ENCODE measurements around the gene TMIGD1.

The TMIGD1 gene

GRCh38 chr17:30333503-30334360, at the start of gene TMIGD1:
TMIGD1 (minus strand) TSS chr17:30334057; CDS start chr17:30332133, 1,924 bp downstream.
- no peak for DNase-seq

DNA sequence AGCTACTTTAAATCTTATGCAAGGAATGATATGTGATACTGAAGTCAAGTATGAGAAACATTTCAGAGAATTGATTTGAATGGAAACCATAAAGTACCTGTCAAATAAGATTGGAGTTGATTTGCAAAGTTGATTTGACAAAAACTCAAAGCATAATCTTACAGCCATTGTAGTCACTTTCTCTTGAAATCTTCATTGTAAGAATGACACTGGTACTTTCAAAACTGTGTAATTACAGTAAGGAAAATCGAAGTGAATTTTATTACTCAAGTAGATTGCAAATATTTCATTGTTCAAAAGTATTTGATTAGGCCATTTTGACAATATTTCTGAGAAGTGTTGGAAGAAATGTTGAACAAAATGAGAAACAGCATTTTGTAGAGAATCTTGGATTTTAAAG, 48.5 kb upstream of the TMIGD1 start:
- DNase-seq, result no peak

- peak; percentile 54 for DNase-seq
These were observed 47.4 kb upstream of the TMIGD1 start for GRCh38 chr17:30381340-30381659.

DNA sequence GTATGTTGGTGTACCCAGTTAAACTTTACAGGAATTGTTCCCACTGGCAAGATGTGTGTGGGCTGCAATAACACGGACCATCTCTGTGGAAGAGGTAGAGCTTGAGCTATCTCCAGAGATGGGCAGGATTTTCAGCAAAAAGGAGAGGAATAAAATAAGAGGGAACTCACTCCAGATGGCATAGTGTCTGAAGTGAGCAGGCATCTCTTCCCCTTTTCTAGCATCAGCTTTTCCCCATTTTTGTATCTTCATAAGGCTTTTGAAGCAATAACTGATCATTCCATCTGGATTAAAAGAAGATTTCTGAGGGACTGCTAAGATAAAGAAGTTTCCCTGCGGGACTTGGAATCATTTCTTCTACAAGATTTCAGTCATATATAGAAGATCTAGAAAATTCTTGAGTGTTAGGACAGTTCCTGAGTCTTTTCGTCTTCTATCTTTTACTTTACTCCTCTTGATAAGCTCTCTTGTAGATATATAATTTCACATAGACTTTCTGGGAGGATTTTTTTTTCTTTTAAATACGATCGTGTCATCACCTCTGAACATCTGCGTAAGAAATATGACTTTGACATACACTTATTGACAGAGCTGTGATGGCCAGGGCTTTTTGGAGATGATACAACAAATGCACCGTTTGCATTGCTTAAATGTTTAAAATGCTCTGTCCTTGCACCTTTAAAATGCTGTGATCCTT, 46.9 kb upstream of the TMIGD1 start:
- DNase-seq, result no peak

GRCh38 chr17:30379903-30380381, 46.1 kb upstream of the TMIGD1 start:
- peak; percentile 47 for DNase-seq

GRCh38 chr17:30379303-30379902, 45.5 kb upstream of the TMIGD1 start:
- DNase-seq, result peak; percentile 54

GRCh38 chr17:30378825-30379302, 45.0 kb upstream of the TMIGD1 start, which contains the start of gene CPD:
CPD (plus strand) TSS chr17:30378927; CDS start chr17:30378981, 54 bp downstream.
- peak; percentile 99 for DNase-seq

DNA sequence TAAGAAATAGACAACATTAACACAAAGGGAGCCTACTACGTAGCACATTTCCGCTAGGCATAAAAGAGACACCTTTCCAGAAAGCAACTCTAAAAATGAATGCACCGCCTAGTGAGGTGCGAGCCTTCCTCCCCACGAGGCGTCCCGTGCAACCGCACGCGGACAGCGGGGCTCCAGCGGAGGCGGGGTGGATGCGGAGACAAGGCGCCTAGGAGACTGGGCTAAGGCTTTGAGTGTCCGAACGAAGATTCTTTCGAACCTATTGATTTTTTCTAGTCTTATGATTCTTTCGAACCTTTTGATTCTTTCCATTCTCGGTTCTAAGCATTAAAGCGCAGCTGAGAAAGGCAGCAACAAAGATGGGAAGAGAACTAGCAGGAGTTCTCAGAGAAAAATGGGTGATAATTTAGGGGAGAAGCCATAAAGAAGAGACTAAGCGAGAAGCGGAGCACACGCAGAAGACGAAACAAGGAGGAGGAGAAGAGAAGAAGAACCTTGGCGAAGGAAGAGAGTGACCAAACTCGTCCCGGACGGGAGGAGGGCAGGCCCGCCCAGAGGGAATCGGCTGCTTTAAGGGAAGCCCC, 44.5 kb upstream of the TMIGD1 start:
- DNase-seq, result peak; percentile 70

GRCh38 chr17:30377574-30378240, 43.9 kb upstream of the TMIGD1 start:
- DNase-seq, result no peak

DNA sequence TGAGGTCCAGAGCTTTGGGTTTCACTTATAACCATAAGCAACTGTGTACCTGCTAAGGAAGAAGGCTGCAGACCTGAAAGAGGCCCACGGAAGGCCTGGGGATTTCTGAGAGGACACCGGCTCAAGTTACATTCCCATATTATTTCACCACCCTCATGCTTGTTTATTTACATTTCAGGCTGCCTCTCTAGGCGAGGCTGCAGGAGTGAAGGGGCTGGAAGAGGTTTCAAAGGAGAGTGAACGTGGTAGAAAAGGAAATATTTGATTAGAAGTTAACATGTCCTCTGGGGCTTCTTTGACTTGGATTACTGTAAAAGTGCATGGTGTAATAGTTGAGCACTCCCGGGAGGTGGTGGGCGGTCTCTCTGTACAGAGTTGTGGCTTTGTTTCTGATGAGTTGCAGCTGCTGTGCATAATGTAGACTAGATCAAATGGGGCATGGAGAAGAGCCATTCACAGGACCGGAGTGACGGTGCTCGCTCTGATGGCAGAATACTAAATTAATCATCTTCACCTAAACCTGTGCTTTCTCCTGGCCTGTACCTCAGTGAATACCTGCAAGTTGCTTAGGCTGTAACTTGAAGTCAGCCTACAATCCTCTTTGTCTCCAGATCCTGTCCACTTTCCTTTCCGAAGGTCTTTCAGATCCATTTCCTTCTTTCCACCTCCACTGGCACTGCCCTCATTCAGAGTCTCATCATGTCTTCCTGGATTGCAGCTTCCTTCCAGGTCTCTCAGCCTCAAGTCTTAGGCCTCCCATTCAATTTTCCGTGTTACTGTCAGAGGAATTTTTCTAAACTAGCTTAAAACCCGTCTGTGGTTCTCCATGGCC, 43.0 kb upstream of the TMIGD1 start:
- DNase-seq, result peak; percentile 17

GRCh38 chr17:30375661-30376060, 41.8 kb upstream of the TMIGD1 start:
- no peak for DNase-seq

- peak; percentile 61 for DNase-seq
These were observed 38.9 kb upstream of the TMIGD1 start for GRCh38 chr17:30372755-30373154.

GRCh38 chr17:30369995-30370394, 36.1 kb upstream of the TMIGD1 start:
- no peak for DNase-seq

DNA sequence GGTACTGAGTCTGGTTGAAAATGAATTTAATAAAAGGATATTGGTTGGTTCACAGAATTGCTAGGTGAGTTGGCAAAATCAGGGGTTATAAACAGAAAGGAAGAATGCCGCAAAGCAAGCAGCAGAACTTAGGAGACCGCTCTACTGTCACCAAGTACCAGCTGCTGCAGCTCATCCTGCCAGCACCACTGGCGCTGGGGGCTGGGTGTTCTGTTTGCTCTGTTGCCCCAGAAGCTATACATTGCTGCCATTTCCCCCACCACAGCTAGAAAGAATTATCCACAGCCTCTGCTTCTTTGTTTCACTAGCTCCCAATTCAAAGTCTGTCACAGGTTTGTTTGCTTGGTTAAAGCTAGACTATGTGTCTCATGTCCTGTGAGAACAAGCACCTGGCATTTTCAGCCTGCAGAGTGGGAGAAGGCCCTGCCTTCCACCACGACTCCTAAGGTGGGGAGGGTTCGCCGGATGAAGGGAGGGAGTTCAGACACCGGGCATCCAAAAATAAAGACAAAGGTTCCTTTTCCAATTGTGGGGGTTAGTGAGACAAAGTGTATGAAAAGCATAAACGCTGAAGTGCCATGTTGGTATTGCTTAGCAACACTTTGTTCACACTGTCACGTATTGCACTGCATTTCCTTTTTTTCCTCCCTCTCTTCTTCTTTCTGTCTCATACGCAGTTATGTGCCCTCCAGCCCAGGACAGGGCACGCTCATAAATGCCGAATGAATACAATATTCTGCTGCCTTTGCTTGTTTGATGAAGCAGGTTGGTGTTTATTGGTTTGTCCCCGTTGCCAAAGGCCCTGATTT, 35.3 kb upstream of the TMIGD1 start:
- DNase-seq, result no peak

GRCh38 chr17:30366536-30366935, 32.7 kb upstream of the TMIGD1 start:
- DNase-seq, result no peak

DNA sequence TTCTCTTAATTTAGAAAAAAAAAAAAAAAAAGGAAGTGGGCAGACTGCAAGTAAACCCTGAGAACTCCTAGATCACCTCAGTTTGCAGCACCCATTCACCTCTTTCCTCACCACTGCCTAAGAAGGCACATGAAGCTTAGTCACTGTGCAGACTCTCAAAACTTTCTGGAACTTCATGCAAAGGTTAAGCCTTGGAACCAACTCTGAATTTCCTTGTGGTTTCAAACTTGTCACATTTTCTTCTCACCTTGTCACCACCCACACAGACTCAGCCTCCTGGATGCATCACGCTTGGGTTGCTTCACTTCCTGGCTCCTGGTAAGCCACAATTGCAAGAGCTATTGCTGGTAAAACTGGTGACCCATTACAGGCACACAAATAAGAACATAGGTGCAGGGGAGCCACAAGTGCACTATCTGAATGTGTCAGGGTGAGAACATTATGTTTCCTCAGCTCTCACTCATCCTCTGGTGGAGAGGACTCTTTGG, 29.9 kb upstream of the TMIGD1 start:
- DNase-seq, result peak; percentile 96

- no peak for DNase-seq
These were observed 28.0 kb upstream of the TMIGD1 start for GRCh38 chr17:30361766-30362279.

GRCh38 chr17:30360086-30360808, 26.4 kb upstream of the TMIGD1 start:
- no peak for DNase-seq

- DNase-seq, result no peak
These were observed 24.4 kb upstream of the TMIGD1 start for GRCh38 chr17:30358055-30358760.
